ENCODE results near the gene C4orf50.

The C4orf50 gene

DNA sequence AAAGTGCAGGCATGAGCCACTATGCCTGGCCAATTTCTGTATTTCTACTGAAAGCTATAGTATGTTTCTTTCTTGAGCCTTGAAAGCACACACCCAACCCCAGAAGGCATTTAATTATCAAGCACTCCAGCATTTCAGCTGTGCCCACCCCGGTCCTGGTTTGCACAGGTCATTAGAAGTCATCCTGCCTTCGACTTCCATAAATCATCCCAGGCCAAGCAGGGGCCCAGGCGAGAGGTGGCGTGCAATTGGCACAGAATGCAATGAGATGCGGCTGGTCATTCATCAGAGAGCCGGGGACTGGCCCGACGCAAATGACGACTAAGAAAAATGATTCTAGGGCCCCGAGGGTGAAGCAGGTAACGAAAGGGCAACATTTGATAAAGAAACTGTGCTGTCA lies 100.6 kb downstream of the C4orf50 start:
- no peak for DNase-seq

DNA sequence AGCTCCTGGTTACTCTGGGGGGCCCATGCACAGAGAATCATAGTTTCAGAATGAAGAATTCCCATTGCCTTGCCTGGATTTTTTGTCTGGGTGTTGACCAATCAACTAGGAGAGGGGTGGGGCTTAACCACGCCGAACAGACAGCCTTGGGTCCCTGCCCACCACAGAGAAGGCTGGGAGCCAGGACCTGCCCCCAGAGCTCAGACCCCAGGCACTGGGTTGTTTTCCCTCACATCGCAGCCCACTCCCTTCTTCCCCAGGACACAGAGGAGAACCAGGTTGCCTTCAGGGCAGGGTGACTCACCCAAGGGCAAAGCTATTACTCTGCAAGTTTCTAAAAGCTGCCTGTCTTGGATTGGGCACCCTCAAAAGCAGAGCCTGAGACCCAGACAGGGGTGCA lies 102.0 kb downstream of the C4orf50 start:
- no peak for DNase-seq

DNA sequence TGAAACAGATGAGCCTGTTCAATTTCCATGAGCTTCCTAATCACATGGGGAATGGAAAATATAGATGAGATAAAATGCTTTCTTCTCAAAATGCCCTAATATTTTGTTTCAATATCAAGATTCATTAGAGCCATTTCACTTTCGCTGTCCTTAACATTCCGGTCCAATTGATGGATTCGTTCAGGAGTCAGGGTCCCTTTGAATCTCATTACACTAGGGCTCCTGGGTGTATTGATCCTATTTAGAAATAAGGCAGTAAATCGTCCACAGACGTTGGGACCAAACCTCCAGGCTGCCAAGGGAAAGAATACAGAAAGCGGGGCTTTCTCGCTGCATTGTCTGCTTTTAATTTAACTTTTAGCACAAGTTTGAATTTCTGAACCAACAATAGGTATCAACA lies 104.8 kb downstream of the C4orf50 start:
- DNase-seq, result no peak

DNA sequence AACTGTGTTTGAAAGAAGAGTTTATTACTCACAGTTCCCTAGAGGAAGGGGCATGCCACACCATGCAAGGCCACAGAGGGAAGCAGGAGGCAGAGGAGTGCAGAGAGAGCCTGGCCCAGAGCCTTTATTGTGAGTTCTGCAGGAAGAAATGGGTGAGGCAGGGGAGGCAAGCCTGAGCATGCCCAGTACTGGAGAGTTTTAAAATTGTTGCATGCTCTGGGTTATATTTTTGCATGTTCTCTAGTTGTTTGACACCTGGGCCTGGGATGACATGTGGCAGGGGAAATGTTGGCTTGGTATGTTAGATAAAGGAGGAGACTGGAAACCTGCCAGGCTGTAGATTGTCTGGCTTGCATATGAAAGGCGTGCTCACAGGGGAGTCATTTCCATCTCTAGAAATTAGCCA lies 105.6 kb downstream of the C4orf50 start:
- no peak for DNase-seq

DNA sequence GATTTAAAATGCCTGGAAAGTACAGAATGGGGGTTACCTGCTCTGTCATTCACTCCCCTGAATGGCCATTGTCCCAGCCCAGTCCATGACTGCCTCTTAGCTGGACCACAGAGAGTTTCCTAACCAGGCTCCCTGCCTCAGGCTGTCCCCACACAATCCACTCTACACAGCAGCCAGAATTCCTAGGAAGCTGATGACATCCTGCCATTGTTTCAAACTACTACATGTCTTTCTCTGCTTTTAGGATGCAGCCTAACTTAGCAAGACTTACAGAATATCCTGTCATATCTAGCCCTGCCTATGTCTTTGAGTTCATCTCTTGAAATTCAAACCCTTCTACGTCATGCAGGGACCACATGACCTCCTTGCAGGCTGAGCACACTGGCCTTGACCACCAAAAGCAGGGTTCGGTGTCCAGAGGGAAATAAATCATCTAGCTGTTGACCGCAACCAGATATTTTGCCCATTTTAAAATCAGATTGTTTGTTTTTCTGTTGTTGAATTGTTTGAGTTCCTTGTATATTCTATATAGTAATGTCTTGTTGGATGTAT lies 109.3 kb downstream of the C4orf50 start:
- no peak for DNase-seq

DNA sequence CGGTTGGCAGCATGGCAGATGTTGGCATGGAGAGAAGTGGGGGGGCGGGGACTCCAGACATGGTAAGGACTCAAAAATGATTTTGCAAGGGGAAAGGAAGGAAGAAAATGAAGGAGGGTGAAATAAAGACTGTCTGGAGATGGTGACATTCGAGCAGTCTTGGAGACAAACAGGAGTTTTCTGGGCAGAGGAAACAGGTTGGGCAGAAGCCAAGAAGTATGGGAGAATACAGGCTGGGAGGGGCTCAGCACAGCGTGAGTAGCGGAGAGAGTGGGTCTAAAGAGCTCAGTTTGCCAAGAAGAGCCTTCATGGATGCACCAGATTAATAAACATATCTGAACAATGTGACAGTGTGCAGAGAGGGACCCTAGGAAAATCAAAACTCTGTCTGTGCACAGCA lies 112.0 kb downstream of the C4orf50 start:
- no peak for DNase-seq

DNA sequence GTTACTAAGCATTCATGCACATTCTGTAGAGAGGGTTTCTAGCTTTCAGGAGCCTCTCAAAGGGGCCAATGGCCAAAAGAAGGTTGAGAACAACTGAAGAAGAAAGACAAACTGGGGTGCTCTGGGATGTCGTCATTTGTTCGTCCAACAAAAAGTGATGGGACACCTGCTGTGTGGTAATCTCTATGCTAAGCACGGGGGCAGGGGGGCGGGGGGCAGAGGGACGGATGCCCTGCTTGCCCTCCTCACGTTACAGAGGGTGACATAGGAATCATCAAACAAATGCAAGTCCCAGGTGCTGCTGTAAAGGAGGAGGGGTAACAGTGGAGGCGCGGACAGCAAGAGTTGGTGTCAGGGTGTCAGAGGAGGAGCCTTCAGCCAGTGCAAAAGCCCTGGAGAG lies 112.5 kb downstream of the C4orf50 start:
- no peak for DNase-seq

DNA sequence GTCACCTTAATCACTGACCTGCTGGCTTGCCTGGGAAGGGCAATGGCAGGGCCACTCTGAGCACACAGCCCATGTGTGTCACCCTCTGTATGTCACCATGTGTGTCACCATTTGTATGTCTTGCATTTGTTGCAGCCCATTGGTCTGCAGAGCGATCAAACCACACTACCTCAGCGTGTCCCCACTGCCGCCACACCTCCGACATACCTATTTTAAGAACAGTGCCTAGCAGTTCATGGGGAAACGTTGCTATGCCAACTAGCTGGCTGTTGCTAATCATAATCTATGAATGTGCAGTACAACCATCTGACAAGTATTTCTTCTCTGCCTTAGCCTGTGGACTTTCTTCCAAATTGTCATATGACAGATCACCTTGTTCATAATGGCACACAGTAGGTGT lies 117.4 kb downstream of the C4orf50 start:
- DNase-seq, result no peak

DNA sequence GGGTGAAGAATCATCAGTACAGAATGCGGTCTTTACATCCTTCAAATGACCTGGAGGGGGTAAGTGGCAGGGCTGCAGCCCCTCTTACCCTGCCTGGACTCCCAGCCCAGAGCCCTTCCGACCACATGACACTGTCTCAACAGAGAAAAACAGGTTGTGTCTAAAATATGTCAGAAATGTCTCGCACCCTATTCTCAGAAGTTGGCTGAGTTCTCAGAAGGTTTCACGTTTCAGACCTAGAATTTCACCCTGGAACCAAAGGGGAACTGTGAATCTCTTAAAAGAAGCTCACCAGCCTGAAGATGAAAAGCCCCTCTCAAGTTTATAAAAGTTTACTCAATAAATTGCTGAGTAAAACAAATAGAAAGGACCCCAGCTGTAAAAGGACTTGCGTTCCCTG lies 118.3 kb downstream of the C4orf50 start:
- DNase-seq, result no peak

DNA sequence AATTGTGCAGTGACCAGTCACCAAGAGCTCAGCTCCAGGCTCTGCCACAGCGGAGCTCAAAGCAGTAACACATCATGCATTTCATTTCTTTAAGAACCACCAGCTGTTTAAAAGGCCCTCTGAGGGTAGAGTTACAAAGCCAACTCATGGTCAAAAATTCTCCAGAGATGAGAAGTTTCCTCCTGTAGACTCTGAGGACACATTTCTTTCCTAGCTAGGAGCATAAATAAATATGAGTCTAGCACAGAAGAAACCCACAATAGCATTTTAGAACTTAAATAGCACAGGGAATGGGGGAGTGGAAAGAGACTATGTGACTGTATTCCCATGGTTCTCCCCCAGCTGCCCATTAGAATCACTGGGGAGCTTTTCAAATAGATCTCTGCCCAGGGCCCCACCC lies 118.8 kb downstream of the C4orf50 start:
- no peak for DNase-seq

DNA sequence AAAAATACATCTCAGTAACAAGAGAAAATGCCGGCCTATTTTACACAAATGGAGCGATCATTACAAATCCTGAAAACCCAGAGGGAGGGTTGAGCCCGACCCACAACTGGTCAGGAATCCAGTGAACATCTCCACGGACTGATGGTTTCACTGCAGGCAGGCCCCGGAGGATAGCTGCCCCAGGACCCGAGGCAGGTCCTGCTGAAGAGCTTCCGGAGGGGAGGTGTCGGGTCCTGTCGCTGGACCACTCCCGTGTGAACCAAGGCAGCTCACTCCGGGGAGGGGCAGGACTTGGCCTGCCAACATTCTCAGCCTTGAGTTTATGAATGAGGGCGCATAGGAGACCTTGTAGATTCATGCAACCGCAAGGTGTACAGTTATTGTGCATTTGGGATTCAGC lies 120.6 kb downstream of the C4orf50 start:
- DNase-seq, result no peak

DNA sequence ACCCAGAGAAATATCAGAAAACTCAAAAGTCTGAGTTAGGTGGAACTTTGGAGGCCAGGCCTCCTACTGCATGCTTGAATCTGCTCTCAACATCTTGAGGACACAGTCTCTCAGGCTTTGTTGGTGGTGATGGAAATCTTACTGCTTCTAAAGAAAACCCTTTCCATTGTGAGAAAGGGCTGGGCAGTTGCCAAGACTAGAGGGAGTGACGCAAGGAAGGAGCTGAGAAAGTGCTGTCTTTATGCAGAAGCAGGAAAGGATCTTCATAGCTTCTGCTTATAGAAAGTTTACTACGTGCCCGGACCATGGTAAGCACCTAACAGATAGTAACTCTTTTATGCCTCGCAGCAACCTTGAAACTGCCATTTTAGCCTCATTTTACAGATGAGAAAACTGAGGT lies 122.9 kb downstream of the C4orf50 start:
- DNase-seq, result no peak

DNA sequence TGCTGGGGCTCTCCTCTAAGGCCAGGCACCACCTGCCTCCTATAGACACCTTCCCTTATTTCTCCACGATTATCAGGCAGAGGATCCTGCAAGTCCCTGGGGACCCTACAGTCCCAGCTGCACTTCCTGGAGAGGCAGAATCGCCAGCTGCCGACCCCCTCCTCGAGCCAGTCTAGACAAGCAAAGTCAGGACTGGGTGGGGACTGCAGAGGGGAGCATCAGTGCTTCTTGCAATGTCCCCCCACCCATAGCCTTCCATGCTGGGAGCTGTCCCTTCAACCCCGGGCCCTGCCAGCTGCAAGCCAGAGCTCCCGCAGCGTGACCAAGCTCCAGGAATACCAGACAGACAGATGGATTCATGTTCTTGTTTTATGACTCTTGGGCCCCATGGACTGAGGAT lies 124.0 kb downstream of the C4orf50 start:
- DNase-seq, result no peak

DNA sequence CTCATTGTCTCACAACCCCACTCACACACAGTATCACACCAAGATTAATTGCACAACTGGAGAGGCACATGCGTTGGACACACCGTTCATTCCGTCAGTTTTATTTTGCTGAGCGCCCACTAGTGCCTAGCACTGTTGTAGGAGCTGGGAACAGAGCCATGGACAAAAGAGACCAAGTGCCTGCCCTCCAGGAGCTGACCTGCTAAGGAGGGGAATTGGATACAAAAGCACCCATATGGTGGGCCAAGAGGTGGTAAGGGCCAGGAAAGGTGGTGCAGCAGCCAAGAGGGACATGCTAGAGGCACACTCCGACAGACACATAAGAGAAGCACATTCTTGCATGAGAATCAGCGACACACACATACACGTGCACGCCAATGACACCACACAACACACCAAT lies 124.6 kb downstream of the C4orf50 start:
- no peak for DNase-seq

DNA sequence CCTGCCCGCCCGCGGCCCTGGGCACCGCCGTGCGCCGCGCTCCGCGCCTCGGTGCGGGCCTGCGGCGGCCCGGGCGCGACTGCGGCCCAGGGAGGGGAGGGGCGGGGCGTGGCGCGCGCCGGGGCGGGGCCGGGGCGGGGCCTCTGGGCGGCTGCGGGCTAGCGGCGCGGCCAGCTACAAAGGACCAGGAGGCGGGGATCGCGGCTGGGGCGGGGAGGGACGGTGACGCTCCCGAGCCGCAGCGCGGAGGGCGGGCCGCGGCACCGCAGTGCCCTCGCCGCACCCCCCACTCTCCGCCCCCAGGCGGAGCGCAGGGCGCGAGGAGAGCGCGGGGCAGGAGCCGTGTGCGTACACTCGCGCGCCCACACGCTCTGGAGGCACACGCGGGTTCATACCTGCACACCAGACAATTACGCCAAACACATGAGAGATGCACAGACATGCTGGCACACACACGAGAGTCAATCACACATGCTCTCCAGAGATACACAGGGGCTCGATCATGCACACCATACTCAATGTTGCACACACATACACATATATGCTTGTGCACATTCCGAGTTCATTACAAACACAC lies 125.1 kb downstream of the C4orf50 start, which contains the start of gene CRMP1:
Gene CRMP1 (minus strand): TSS at position 83 of the 577 bp plus-strand sequence. CDS start 117 bp downstream, outside the sequence.
- no peak for DNase-seq

DNA sequence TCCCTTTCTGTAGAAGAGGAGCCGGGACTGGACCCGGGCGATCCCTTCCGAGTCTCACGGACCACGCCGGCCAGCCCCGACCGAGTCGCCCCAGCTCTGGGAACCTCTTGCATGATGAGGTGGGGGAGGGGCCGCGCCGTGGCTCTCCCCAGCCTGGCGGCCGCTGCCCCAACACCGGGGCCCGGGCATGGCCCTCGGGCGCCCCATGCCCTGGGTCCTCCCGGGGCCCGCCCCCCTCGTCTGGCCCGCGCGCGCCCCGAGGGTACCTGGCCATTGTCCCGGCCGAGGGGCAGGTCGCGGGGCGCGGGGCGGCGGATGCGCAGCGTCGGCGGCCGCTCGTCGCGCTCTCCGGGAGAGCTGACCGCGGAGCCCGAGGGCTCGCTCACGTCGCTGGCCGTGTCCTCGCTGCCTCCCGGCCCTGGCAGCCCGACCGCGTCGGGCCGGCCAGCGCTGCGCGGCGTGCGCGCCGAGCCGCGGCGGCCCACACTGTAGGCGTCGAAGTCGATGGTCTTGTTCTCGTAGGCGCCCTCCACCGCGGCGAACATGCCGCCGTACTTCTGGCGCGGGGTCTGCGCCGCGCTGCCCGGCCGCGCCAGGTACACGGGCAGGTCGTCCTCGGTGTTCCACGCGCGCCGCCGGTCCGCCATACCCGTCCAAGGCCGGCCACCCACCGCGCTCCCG lies 125.8 kb downstream of the C4orf50 start:
- DNase-seq, result no peak

DNA sequence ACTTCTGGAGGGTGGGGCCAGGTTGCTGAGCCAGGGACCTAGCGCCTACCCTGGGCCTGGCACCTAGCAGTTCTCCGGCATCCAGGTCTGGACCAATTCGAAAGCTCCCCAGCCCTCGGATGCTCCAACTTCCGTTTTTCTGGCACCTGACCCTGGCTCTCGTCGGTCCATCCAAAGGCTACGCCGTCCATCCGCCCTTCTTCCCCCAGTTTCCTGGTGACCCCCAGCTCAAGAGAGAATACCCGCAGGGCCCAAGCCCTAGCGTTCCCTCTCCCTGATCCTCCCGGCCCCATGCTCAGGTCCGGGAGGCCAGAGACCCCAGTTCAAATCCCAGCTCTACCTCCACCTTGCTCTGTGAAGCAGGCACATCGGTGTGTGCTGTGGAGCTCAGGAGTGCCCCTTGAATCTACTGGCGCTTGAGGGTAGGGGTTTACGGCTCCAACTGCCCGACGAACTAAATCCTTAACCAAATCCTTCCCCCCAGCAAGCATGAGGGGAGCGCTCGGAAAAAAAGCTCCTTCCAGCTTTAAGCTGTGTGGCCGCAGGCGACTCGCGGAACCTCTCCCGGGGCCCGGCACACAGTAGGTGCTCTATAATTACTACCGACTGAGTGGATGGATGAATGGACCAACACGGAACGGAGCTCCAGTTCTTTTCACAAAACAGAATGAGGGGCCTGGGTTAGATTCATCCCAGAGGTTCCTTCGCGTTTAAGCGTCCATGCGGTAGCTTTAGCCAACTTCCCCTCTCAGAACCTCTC lies 126.5 kb downstream of the C4orf50 start:
- no peak for DNase-seq

DNA sequence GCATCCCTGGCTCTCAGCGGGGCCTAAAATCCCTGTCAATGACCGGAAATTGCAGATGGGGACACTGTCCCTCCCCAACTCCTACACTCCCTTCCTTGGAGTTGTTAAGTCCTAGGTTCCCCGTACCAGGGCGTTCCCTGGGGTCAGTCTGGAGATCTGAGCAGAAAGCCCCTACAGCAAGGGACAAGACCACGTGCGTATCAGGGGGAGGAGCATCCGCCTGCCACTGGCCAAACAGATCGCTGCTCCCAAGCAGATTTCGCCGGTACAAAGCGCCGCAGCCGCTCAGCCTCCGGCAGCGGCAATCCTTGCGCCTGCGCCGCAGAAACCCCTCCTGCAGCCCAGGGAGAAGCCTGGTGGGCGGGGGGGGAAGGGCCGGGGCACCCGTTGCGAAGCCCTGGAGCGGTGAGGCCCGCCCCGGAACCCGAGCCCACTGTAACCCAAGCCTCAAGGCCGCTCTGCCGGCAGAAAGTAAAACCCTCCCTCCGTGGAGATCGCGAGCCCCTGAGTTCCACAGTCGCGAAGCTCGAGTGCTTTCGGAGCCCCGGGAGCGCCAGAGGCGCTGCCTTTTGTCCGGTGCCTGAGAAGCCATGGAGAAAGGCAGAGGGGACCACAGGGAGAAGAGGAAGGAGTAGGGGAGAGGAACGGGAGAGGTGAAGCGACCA lies 128.0 kb downstream of the C4orf50 start:
- DNase-seq, result no peak

DNA sequence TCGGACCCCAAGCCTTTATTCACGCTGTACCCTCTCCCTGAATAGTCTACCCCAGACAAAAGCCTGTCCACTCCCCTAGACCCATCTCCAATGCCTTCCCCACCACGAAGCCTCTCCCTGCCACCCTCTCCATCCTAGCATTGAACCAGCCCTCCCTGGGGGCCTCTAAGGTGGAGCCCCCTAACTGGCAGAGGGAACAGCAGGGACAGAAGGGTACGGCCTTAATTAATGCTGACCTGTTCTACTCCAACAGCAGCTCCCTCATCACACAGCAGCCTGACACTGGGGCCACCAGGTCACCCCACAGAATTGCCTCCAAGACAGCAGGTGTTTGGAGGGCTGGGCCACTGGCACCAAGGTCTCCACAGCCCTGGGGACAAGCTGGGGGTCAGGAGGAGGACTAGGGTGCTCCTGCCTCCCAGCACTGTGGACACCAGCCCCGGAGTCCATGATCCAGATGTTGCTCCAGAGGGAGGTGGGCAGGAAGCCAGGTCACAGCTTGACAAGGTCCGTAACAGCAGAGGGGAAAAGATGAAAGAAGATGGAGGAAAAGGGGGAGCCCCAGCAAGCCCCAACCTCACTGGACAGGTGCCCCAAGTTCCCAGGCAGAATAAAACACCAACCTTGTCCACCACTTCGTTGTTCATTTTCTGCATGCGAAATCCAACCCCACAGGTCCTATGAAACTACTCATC lies 129.1 kb downstream of the C4orf50 start:
- DNase-seq, result no peak

DNA sequence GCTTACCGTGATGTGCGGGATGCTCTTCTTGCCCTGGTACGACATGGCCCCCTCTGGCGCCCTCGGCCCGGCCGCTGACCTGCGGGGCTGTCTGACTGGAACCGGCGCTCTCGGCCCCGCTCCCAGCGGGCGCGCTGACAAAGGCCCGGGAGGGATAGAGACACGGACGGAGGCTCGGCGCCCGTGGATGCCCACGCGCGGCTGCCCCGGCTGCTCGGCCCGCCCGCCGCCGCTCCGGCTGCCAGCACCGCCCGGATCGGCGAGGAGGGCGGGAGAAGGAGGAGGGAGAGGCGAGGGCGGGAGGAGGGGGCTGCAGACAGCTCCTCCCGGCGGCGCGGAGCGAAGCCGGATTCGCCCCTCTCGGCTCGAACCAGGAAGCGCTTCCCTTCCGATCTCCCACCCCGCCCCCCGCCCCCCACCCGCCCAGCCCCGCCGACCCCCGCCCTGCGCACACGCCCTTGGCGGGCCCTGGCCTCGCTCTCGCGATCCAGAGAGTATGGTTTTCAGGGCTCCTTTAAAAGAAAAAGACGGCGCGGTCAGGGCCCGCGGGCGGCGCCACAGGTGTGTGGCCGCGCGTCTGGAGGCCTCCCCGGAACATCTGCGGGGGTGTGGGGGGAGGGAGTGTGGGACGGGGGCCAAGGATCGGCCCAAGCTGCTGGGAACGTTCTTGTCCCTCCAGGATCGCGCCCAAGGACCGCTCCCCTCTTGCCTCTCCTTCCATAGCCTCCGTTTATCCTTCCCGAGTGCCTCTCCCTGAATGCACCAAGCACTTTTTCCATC lies 129.8 kb downstream of the C4orf50 start:
- no peak for DNase-seq

DNA sequence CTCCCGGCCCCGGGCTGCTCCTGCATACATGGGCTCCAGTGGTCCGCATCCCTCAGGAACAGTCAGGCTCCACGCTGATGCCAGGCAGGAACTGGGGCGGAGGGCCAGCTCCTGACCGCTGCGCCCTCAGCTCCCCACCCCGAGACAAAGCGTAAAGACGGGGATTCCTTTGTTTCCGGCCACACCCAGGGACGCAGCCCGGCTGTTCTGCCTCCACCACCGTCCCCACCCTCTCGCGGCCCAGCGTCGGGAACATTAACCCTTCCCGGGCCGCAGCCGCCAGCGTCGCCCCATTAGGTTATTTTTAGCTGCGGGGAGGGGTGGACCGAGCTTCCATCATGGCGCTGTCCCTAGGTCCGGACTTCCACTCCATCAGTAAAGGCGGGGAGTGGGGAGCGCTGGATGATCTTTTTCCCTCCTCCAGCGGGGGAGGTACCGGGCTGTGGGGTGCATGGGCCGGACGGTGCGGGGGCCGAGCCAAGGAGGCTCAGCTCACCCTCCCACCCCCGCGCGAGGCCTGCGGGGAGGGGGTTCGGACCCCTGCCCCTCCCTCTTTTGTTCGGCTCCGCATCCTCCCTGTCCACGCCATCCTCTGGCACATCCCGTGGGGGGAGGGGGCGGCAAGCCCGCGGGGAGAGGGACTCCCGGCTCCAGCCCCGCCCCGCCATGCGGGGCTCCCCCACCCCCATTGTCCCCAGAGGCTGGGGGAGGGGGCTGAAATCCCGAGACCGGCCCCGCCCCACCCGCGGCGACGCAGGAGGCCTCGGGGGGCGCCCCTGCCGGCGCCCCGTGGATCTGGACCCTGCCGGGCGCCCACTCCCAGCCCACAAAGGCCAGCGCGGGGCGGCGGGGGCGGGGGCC lies 130.6 kb downstream of the C4orf50 start:
- DNase-seq, result no peak
